ENCODE measurements around the gene RALGAPA2. TPM values are rescaled to one million over a fixed set of nuclear protein-coding genes. Genes with fewer than 3 reads are reported as not detected.
A peak's percentile ranks its signal among the peaks of the same experiment; 100 is the strongest.

The RALGAPA2 gene
- total and polyA plus RNA-seq, 2 of the 13 experiments (the other 11 are each of a cell fraction or from before 2014, with no cell fraction given), result 13.8 to 17.7 TPM

- TF ChIP-seq CTCF (CRISPR knock-in tag; IDR thresholded peaks at IDR 0.05) (peak; percentile 74), ASH2L (IDR thresholded peaks at IDR 0.05; ENCODE audit: insufficient read length, low read depth, low read length) (peak; percentile 34), ZNF503 (CRISPR knock-in tag; IDR thresholded peaks at IDR 0.05) (no peak), ARID4A (CRISPR knock-in tag; IDR thresholded peaks at IDR 0.05; ENCODE audit: borderline replicate concordance) (no peak), ZBTB14 (CRISPR knock-in tag; IDR thresholded peaks at IDR 0.05) (no peak), SMC3 (IDR thresholded peaks at IDR 0.05; ENCODE audit: low read length) (peak; percentile 70), MZF1 (CRISPR knock-in tag; IDR thresholded peaks at IDR 0.05; ENCODE audit: borderline replicate concordance) (0 out of 2 replicates have a peak, but pooled peaks have one; percentile 17), ELF4 (CRISPR knock-in tag; IDR thresholded peaks at IDR 0.05; ENCODE audit: borderline replicate concordance) (no peak), MTA1 (CRISPR knock-in tag; IDR thresholded peaks at IDR 0.05; ENCODE audit: borderline replicate concordance) (no peak), CSRNP1 (CRISPR knock-in tag; IDR thresholded peaks at IDR 0.05) (0 out of 2 replicates have a peak, but pooled peaks have one; percentile 15), ARID3A (IDR thresholded peaks at IDR 0.05; ENCODE audit: low read depth, low read length) (0 out of 2 replicates have a peak, but pooled peaks have one; percentile 27), XRCC5 (optimal IDR thresholded peaks at IDR 0.05; ENCODE audit: low read length) (peak; percentile 63), ZFP62 (CRISPR knock-in tag; IDR thresholded peaks at IDR 0.05) (no peak), ZNF629 (CRISPR knock-in tag; conservative IDR thresholded peaks at IDR 0.05) (no peak), SALL1 (CRISPR knock-in tag; IDR thresholded peaks at IDR 0.05) (peak; percentile 33)
These were observed 118.8 kb downstream of the RALGAPA2 start (continued) for GRCh38 chr20:20593447-20594170.

Data from HepG2 (cell line).